Tibial nerve (tissue), 3 donors: ENCODE measurements around the gene PSME4.

ENCODE experiments used
- CTCF ChIP-seq, 5 experiments: fragments of 200-600 bp in 3 of 5; fragments of 450-650 bp in 2 of 5; sonication (generic) in 3 of 5; IDR thresholded peaks; one replicate each; pipeline ENCODE4 v1.5.1; 2016 to 2019; ENCODE audit warnings: antibody characterized with exemption in 5 of 5, mild to moderate bottlenecking in 3 of 5, moderate library complexity in 2 of 5
- POLR2A ChIP-seq, 2 donors: fragments of 450-650 bp; IDR thresholded peaks; one replicate each; pipeline ENCODE4 v1.6.1; 2017; ENCODE audit warnings: antibody characterized with exemption in 2 of 2, mild to moderate bottlenecking in 2 of 2, moderate library complexity in 2 of 2

DNA sequence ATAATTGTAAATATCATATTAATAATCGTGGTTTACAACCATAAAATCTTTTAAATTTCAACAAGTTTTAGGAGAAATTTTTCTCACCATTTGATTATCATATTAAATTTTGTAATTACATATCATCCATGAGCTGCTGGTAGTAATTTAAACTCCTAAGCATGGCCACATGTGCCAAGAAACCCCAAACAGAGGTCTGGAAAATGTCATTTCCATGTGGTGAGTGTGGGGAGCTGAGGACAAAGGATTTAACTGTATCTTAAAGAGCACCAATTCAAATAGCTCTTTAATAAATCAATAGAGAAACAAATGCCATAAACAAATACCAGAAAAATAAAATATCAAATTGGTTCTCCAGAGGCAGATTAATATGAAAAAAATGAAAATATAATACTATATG is 26.3 kb downstream of the PSME4 start:
- TF ChIP-seq CTCF (IDR thresholded peaks at IDR 0.05): no peak
- TF ChIP-seq POLR2A (IDR thresholded peaks at IDR 0.05): no peak
